GM23338 (cell line): ENCODE measurements around the gene ANO7. TPM values are rescaled to one million over a fixed set of nuclear protein-coding genes. Genes with fewer than 3 reads are reported as not detected.

Experiments used
- ATAC-seq: fragments of 200-7000 bp; cut with Tn5 transposase; 3 replicates; pipeline ENCODE4 v1.9.1; 2020
- DNase-seq: peaks from one replicate; pipeline ENCODE4 v3.0.0-alpha.2; 2015; ENCODE audit warnings: low spot score
- H2AFZ ChIP-seq: fragments of 200-600 bp; sonication (generic); 2 replicates; pipeline ENCODE4 v1.8.0; 2016; ENCODE audit warnings: antibody characterized with exemption, mild to moderate bottlenecking, moderate library complexity
- H3F3A ChIP-seq: fragments of 200-600 bp; sonication (generic); replicated peaks from 2 replicates; pipeline ENCODE4 v1.8.0; 2017; ENCODE audit warnings: antibody characterized with exemption, mixed run types, low read depth
- H3K27ac ChIP-seq: fragments of 200-600 bp; sonication (generic); 2 replicates; pipeline ENCODE4 v1.6.1; 2016; ENCODE audit warnings: low read depth
- H3K27me3 ChIP-seq: fragments of 200-600 bp; sonication (generic); 2 replicates; pipeline ENCODE4 v1.8.0; 2016; ENCODE audit warnings: mild to moderate bottlenecking, mixed run types, moderate library complexity; ENCODE audit not compliant: insufficient read depth
- H3K36me3 ChIP-seq: fragments of 200-600 bp; sonication (generic); 2 replicates; pipeline ENCODE4 v1.8.0; 2016; ENCODE audit warnings: mild to moderate bottlenecking; ENCODE audit not compliant: insufficient read depth
- H3K4me1 ChIP-seq: fragments of 200-600 bp; sonication (generic); 2 replicates; pipeline ENCODE4 v1.8.0; 2016; ENCODE audit warnings: mild to moderate bottlenecking, moderate library complexity; ENCODE audit not compliant: insufficient read depth
- H3K4me2 ChIP-seq: fragments of 200-600 bp; sonication (generic); 2 replicates; pipeline ENCODE4 v1.7.1; 2017; ENCODE audit warnings: mixed run types
- H3K4me3 ChIP-seq: fragments of 200-600 bp; sonication (generic); 2 replicates; pipeline ENCODE4 v1.6.1; 2016; ENCODE audit warnings: mixed run types
- H3K79me2 ChIP-seq: fragments of 200-600 bp; sonication (generic); replicated peaks from 2 replicates; pipeline ENCODE4 v1.8.0; 2017; ENCODE audit warnings: mild to moderate bottlenecking; ENCODE audit not compliant: insufficient read depth
- H3K9me2 ChIP-seq: fragments of 200-600 bp; sonication (generic); 2 replicates; pipeline ENCODE4 v1.8.0; 2017; ENCODE audit not compliant: insufficient read depth
- H4K20me1 ChIP-seq: fragments of 200-600 bp; sonication (generic); replicated peaks from 2 replicates; pipeline ENCODE4 v1.8.0; 2017; ENCODE audit warnings: mild to moderate bottlenecking; ENCODE audit not compliant: insufficient read depth
- H3K27ac Mint-ChIP-seq: 2 replicates; pipeline ENCODE4 v1.8.0; 2020; ENCODE audit warnings: inconsistent platforms, mild to moderate bottlenecking, moderate library complexity, mixed read lengths
- H3K27me3 Mint-ChIP-seq: 3 replicates; pipeline ENCODE4 v1.8.0; 2022; ENCODE audit warnings: low read depth, mild to moderate bottlenecking, moderate library complexity, mixed read lengths, inconsistent platforms; ENCODE audit not compliant: insufficient read depth, poor library complexity
- H3K36me3 Mint-ChIP-seq: 3 replicates; pipeline ENCODE4 v1.8.0; 2021; ENCODE audit warnings: low read depth, mild to moderate bottlenecking, inconsistent platforms, moderate library complexity, mixed read lengths
- H3K4me1 Mint-ChIP-seq: 3 replicates; pipeline ENCODE4 v1.8.0; 2020; ENCODE audit warnings: mild to moderate bottlenecking, inconsistent platforms, mixed read lengths
- H3K4me3 Mint-ChIP-seq: 3 replicates; pipeline ENCODE4 v1.8.0; 2021; ENCODE audit warnings: moderate library complexity, mild to moderate bottlenecking, inconsistent platforms, mixed read lengths
- H3K9me3 Mint-ChIP-seq: 3 replicates; pipeline ENCODE4 v1.8.0; 2020; ENCODE audit warnings: moderate library complexity, mild to moderate bottlenecking, inconsistent platforms, mixed read lengths
- CREB1 ChIP-seq: fragments of 250-450 bp; sonication (Bioruptor Pico); IDR thresholded peaks from 2 replicates; pipeline ENCODE4 v1.5.0; 2020; ENCODE audit warnings: low read depth, mild to moderate bottlenecking, moderate library complexity
- JUNB ChIP-seq: IDR thresholded peaks from one replicate; pipeline ENCODE4 v1.6.1; 2016; ENCODE audit warnings: antibody characterized with exemption; ENCODE audit not compliant: unreplicated experiment
- POLR2AphosphoS5 ChIP-seq: IDR thresholded peaks from 2 replicates; pipeline ENCODE4 v1.6.1; 2016; ENCODE audit warnings: antibody characterized with exemption, low read depth
- STAT1 ChIP-seq: IDR thresholded peaks from one replicate; pipeline ENCODE4 v1.6.1; 2016; ENCODE audit warnings: antibody characterized with exemption; ENCODE audit not compliant: unreplicated experiment
- ZNF331 ChIP-seq: fragments of 250-450 bp; sonication (Bioruptor Pico); IDR thresholded peaks from 2 replicates; pipeline ENCODE4 v1.5.0; 2020; ENCODE audit warnings: low read depth, mild to moderate bottlenecking, moderate library complexity
- polyA plus RNA-seq: library from polyadenylated mRNA; unstranded; fragments of >200 nt; fragmentation: Nextera tagmentation; extraction: Ambion mirVana; gene quantifications from 2 replicates; pipeline ENCODE4 v1.2.1, GENCODE V29; 2016
- total RNA-seq: library from RNA; depleted of rRNA; stranded (reverse); fragments of >200 nt; shearing (Covaris generic); gene quantifications from 2 replicates; pipeline ENCODE4 v1.2.3, GENCODE V29; 2014
- TF ChIP-seq, protein P1 (sequence below): IDR thresholded peaks from one replicate; pipeline ENCODE4 v1.6.1; 2018; ENCODE audit warnings: antibody characterized with exemption; ENCODE audit not compliant: unreplicated experiment
- TF ChIP-seq, protein P2 (sequence below), 2 experiments: fragments of 200-600 bp in 1 of 2; sonication (generic) in 1 of 2; conservative IDR thresholded peaks; 2 replicates each; pipeline versions ENCODE4 v1.5.1 to v1.6.1; 2016 to 2017; ENCODE audit warnings: antibody characterized with exemption in 2 of 2, low read depth in 2 of 2, mild to moderate bottlenecking in 2 of 2, moderate library complexity in 1 of 2
- TF ChIP-seq, protein P3 (sequence below): fragments of 250-450 bp; sonication (Bioruptor Pico); IDR thresholded peaks from 2 replicates; pipeline ENCODE4 v1.5.0; 2020; ENCODE audit warnings: mild to moderate bottlenecking, moderate library complexity
- TF ChIP-seq, protein P4 (sequence below): IDR thresholded peaks from 2 replicates; pipeline ENCODE4 v1.6.1; 2016; ENCODE audit warnings: antibody characterized with exemption

The ANO7 gene
- total and polyA plus RNA-seq, 2 experiments from 2014 or later, result 3.6 to 5.1 TPM

- TF ChIP-seq, protein P1, sequence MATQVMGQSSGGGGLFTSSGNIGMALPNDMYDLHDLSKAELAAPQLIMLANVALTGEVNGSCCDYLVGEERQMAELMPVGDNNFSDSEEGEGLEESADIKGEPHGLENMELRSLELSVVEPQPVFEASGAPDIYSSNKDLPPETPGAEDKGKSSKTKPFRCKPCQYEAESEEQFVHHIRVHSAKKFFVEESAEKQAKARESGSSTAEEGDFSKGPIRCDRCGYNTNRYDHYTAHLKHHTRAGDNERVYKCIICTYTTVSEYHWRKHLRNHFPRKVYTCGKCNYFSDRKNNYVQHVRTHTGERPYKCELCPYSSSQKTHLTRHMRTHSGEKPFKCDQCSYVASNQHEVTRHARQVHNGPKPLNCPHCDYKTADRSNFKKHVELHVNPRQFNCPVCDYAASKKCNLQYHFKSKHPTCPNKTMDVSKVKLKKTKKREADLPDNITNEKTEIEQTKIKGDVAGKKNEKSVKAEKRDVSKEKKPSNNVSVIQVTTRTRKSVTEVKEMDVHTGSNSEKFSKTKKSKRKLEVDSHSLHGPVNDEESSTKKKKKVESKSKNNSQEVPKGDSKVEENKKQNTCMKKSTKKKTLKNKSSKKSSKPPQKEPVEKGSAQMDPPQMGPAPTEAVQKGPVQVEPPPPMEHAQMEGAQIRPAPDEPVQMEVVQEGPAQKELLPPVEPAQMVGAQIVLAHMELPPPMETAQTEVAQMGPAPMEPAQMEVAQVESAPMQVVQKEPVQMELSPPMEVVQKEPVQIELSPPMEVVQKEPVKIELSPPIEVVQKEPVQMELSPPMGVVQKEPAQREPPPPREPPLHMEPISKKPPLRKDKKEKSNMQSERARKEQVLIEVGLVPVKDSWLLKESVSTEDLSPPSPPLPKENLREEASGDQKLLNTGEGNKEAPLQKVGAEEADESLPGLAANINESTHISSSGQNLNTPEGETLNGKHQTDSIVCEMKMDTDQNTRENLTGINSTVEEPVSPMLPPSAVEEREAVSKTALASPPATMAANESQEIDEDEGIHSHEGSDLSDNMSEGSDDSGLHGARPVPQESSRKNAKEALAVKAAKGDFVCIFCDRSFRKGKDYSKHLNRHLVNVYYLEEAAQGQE, result no peak
- TF ChIP-seq CREB1 (CRISPR knock-in tag), result no peak
- TF ChIP-seq, protein P2, sequence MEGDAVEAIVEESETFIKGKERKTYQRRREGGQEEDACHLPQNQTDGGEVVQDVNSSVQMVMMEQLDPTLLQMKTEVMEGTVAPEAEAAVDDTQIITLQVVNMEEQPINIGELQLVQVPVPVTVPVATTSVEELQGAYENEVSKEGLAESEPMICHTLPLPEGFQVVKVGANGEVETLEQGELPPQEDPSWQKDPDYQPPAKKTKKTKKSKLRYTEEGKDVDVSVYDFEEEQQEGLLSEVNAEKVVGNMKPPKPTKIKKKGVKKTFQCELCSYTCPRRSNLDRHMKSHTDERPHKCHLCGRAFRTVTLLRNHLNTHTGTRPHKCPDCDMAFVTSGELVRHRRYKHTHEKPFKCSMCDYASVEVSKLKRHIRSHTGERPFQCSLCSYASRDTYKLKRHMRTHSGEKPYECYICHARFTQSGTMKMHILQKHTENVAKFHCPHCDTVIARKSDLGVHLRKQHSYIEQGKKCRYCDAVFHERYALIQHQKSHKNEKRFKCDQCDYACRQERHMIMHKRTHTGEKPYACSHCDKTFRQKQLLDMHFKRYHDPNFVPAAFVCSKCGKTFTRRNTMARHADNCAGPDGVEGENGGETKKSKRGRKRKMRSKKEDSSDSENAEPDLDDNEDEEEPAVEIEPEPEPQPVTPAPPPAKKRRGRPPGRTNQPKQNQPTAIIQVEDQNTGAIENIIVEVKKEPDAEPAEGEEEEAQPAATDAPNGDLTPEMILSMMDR (conservative IDR thresholded peaks at IDR 0.05; ENCODE audit: low read depth in 2 of 2), result no peak
- no peak for TF ChIP-seq POLR2AphosphoS5
- no peak for TF ChIP-seq JUNB
- TF ChIP-seq ZNF331 (CRISPR knock-in tag), result no peak
Measured at GRCh38 chr2:241151934-241152660, 36.4 kb upstream of the ANO7 start (continued).

GRCh38 chr2:241153616-241154015, 34.9 kb upstream of the ANO7 start:
- Mint-ChIP-seq H3K9me3 (no peaks in the 10 kb centered on the region; the same call in 2 of the 3 replicates), H3K27ac (no peak overlapping the region), H3K4me3 (no peak overlapping the region), H3K36me3 (peaks cover 7% of the 10 kb centered on the region), H3K4me1 (peaks cover 27% of the 10 kb centered on the region), H3K27me3 (peaks cover 5% of the 10 kb centered on the region)
- H3K36me3 ChIP-seq, result no peaks in the 10 kb centered on the region
- peaks cover 17% of the 10 kb centered on the region for H3K4me1 ChIP-seq
- 0 out of 2 replicates have a peak, but pooled peaks cover 6% of the 10 kb centered on the region for H3F3A ChIP-seq
- H3K27me3 ChIP-seq, result no peaks in the 10 kb centered on the region
- H3K79me2 ChIP-seq, result peaks cover 22% of the 10 kb centered on the region
- H3K4me2 ChIP-seq, result no peak overlapping the region
- H2AFZ ChIP-seq, result no peak overlapping the region
- ATAC-seq, result no peak
- DNase-seq, result no peak
- no peak overlapping the region for H3K4me3 ChIP-seq
- H4K20me1 ChIP-seq, result peaks cover 14% of the 10 kb centered on the region
- no peak overlapping the region for H3K27ac ChIP-seq
- H3K9me2 ChIP-seq, result no peaks in the 10 kb centered on the region
- TF ChIP-seq, protein P3, sequence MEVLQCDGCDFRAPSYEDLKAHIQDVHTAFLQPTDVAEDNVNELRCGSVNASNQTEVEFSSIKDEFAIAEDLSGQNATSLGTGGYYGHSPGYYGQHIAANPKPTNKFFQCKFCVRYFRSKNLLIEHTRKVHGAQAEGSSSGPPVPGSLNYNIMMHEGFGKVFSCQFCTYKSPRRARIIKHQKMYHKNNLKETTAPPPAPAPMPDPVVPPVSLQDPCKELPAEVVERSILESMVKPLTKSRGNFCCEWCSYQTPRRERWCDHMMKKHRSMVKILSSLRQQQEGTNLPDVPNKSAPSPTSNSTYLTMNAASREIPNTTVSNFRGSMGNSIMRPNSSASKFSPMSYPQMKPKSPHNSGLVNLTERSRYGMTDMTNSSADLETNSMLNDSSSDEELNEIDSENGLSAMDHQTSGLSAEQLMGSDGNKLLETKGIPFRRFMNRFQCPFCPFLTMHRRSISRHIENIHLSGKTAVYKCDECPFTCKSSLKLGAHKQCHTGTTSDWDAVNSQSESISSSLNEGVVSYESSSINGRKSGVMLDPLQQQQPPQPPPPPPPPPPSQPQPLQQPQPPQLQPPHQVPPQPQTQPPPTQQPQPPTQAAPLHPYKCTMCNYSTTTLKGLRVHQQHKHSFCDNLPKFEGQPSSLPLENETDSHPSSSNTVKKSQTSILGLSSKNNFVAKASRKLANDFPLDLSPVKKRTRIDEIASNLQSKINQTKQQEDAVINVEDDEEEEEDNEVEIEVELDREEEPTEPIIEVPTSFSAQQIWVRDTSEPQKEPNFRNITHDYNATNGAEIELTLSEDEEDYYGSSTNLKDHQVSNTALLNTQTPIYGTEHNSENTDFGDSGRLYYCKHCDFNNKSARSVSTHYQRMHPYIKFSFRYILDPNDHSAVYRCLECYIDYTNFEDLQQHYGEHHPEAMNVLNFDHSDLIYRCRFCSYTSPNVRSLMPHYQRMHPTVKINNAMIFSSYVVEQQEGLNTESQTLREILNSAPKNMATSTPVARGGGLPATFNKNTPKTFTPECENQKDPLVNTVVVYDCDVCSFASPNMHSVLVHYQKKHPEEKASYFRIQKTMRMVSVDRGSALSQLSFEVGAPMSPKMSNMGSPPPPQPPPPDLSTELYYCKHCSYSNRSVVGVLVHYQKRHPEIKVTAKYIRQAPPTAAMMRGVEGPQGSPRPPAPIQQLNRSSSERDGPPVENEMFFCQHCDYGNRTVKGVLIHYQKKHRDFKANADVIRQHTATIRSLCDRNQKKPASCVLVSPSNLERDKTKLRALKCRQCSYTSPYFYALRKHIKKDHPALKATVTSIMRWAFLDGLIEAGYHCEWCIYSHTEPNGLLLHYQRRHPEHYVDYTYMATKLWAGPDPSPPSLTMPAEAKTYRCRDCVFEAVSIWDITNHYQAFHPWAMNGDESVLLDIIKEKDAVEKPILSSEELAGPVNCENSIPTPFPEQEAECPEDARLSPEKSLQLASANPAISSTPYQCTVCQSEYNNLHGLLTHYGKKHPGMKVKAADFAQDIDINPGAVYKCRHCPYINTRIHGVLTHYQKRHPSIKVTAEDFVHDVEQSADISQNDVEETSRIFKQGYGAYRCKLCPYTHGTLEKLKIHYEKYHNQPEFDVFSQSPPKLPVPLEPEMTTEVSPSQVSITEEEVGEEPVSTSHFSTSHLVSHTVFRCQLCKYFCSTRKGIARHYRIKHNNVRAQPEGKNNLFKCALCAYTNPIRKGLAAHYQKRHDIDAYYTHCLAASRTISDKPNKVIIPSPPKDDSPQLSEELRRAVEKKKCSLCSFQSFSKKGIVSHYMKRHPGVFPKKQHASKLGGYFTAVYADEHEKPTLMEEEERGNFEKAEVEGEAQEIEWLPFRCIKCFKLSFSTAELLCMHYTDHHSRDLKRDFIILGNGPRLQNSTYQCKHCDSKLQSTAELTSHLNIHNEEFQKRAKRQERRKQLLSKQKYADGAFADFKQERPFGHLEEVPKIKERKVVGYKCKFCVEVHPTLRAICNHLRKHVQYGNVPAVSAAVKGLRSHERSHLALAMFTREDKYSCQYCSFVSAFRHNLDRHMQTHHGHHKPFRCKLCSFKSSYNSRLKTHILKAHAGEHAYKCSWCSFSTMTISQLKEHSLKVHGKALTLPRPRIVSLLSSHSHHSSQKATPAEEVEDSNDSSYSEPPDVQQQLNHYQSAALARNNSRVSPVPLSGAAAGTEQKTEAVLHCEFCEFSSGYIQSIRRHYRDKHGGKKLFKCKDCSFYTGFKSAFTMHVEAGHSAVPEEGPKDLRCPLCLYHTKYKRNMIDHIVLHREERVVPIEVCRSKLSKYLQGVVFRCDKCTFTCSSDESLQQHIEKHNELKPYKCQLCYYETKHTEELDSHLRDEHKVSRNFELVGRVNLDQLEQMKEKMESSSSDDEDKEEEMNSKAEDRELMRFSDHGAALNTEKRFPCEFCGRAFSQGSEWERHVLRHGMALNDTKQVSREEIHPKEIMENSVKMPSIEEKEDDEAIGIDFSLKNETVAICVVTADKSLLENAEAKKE (CRISPR knock-in tag), result no peak
- TF ChIP-seq, protein P4, sequence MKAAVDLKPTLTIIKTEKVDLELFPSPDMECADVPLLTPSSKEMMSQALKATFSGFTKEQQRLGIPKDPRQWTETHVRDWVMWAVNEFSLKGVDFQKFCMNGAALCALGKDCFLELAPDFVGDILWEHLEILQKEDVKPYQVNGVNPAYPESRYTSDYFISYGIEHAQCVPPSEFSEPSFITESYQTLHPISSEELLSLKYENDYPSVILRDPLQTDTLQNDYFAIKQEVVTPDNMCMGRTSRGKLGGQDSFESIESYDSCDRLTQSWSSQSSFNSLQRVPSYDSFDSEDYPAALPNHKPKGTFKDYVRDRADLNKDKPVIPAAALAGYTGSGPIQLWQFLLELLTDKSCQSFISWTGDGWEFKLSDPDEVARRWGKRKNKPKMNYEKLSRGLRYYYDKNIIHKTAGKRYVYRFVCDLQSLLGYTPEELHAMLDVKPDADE, result no peak
- TF ChIP-seq JUNB (no peak), STAT1 (no peak)
- TF ChIP-seq, protein P2 (conservative IDR thresholded peaks at IDR 0.05; ENCODE audit: low read depth in 2 of 2), result no peak
